GM21515 (cell line): Measurements from ENCODE around the gene NLK.
"Not testable (repeated sequence)": the region's sequence is repeated elsewhere in the genome, so short reads cannot be mapped to it uniquely, and the experiment has no call there.

Experiments
- ATAC-seq: cut with Tn5 transposase; IDR thresholded peaks from one replicate; pipeline ENCODE4 v1.9.1; 2021; ENCODE audit not compliant: unreplicated experiment

The NLK gene

GRCh38 chr17:28228109-28228840 is 185.8 kb downstream of the NLK start:
- no peak for ATAC-seq

DNA sequence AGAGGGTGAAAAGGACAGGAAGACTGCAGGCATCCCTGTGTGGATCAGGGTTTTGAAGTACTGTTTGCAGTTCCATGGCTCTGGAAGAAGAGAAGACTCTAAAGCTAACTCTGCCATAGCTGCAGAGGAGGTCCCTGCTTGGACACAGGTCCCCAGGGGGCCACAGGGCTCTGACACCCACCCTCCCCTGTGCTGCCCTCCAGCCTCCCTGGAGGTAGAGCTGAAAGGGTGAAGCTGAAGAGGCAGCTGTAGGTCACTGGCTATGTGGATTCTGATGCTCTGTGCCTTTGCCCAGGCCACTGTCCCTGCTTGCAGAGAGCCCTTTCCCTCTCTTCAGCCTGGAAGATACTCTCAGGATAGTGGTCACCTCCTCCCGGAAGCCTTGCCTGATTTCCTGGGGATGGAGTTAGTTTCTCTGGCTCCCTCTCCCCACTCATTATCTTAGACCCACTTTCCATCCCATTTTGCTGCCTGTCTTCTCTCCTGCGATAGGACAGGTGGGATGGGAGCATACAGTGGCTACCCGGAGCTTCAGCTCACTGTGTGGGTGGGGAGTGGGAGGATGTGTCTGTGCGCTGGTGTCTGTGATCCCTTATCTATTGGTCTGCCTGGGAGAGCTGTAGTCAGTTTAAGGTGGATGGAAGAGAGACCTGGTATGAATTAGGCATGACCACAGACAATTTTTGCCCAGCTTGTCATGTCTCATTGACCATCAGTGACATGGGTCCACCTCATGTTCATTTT is 186.7 kb downstream of the NLK start:
- no peak for ATAC-seq

GRCh38 chr17:28230011-28230410 is 187.5 kb downstream of the NLK start:
- no peak for ATAC-seq

GRCh38 chr17:28230607-28231006 is 188.1 kb downstream of the NLK start:
- not testable (repeated sequence) for ATAC-seq

GRCh38 chr17:28231624-28232023 is 189.1 kb downstream of the NLK start:
- ATAC-seq = not testable (repeated sequence)

DNA sequence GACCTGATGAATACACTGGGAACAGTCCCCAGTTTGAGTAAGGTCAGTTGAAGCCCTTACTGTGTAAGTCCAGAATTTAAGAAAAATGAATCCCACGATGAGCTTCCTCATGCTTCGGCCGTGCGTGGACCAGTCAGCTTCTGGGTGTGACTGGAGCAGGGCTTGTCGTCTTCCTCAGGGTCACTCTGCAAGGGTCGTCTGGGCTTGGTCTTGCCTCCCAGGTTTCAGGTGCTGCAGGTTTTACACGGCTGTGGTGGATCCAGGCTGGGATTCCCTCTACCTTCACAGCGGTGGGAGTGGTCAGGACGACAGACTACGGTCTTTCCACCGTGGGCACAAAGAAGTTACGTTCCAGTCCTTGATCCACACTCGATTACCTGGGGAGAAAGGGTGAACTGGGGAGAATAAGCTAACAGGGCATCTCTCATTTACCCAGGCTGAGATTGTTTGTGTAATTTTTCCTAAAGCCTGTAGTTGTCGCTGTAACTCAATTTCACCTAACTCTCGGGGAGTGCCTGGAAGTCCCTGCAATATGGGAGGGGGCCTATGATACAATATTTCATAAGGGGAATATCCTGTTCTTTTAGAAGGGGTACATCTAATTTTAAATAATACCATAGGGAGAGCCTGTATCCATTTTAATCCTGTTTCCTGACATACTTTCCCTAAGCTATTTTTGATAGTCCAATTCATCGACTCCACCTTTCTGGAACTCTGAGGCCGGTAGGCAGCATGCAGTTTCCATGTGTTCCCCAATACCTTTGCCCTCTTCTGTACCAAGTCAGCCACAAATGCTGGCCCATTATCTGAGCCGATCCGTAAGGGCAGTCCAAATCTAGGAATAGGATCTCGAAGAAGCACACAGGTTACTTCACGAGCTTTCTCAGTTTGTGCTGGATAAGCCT is 190.7 kb downstream of the NLK start:
- ATAC-seq = not testable (repeated sequence)

- not testable (repeated sequence) for ATAC-seq
Measured at GRCh38 chr17:28233872-28234856, 191.7 kb downstream of the NLK start.

DNA sequence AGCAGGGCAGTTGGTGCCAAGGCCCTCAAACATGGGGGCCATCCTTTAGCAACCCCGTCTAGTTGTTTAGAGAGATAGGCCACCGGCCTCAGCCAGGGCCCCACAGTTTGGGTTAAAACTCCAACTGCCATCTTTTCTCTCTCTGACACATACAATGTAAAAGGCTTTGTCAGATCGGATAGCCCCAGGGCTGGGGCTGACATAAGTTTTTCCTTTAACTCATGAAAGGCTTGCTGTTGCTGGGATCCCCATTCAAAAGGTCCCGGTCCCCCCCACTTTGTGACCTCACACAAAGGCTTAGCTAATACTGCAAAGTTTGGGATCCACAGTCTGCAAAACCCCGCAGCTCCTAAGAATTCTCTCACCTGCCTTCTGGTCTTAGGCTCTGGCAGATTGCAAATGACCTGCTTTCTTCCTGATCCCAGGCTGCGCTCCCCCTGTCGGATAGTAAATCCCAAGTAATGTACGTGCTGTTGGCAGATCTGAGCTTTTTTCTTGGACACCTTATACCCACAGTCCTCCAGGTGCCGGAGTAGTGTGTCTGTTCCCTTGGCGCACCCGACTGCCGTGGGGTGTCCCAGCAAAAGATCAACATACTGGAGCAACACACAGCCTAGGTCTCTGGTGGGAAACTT is 192.7 kb downstream of the NLK start:
- not testable (repeated sequence) for ATAC-seq

DNA sequence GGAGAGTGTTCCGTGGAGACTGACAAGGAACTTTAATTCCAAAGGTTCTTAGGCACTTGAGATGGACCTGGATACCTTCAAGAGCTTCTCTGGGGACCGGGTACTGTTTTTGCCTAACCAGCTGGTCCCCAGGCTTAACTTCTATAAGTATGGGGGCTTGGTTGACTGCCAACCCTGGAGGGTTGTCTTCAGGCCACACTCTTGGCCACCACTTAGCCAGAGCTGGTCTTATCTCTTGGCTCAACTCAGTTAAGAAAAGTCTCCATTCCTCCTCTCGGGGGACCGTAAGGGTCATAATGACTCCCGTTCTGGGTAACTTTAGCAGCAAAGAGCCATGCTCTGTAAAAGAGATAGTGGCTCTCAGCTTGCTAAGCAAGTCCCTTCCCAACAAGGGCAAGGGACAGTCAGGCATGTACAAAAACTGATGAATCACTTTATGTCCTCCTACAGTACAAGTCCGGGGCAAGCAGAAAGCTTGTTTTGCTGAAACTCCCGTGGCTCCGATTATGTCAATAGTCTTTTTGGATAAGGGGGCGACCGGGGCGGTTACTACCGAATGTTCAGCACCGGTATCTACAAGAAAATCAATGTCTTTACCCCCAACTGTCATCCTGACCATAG is 193.7 kb downstream of the NLK start:
- ATAC-seq = not testable (repeated sequence)

DNA sequence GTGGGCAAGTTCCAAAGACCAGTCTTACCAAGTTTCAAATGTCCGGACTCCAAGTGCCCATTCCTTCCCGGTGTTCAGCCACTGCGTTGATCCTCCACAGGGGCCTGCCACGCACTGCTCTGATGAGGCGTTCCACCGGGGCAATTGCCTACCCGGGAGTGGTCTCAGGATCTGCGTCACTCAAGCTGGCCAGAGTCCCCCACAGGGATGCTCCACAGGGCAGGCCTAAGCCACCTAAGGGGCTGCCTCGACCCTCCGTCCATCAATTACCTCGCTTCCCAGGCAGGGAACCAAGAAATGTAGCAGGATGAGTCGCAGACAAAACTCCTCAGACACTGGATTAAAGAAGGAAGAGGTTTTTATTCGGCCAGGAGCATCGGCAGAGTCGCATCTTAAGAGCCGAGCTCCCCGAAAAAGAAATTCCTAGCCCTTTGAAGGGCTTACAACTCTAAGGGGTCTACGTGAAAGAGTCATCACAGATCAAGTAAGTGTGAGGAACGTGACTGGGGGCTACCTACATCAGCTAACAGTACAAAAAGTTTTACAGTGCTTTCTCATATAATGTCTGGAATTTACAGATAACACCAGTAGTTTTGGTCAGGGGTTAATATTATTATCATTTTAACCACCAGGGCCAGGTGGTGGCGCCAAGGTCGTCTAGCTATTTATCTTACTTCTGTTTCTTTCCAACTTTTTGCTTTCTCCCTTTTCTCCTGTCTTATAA is 196.2 kb downstream of the NLK start:
- not testable (repeated sequence) for ATAC-seq

GRCh38 chr17:28239271-28239624 is 196.8 kb downstream of the NLK start:
- no peak for ATAC-seq

- no peak for ATAC-seq
Measured at GRCh38 chr17:28240688-28241340, 198.3 kb downstream of the NLK start.

DNA sequence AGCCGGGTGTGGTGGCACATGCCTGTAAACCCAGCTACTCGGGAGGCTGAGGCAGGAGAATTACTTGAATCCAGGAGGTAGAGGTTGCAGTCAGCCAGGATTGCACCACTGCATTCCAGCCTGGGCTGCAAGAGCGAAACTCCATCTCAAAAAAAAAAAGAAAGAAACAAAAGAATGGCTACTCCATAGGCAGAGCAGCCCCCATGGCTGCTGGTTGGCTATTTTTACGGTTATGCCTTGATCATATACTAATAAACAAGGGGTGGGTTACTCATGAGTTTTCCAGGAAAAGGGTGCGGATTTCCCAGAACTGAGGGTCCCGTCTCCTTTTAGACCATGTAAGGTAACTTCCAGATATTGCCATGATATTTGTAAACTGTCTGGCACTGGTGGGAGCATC is 200.3 kb downstream of the NLK start:
- ATAC-seq = no peak

GRCh38 chr17:28243268-28243667 is 200.8 kb downstream of the NLK start:
- not testable (repeated sequence) for ATAC-seq

GRCh38 chr17:28244446-28244845 is 202.0 kb downstream of the NLK start:
- ATAC-seq = no peak
